ENCODE measurements around the gene CLPSL2. TPM values are rescaled to one million over a fixed set of nuclear protein-coding genes. Genes with fewer than 3 reads are reported as not detected.

CLPSL2 gene
- total and polyA plus RNA-seq, 11 donors, result not detected

DNA sequence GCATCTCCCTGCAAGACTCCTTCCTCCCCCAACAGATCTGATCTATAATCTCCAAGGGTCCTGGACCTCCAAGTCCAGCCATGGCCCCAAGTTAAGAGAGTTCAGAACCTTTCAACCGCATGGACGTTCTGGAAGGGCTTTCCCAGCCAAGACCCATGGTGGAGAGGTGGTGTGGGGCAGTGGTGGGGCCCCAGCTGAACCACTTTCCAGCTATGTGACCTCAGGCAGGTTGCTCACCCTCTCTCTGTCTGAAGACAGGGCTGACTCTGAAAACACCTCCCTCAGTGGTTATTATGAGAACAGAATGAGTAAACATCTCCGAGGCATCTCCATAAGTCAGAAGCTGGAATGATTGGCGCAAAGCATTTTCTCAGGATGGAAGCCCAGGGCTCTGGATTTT, 19.8 kb downstream of the CLPSL2 start:
- TF ChIP-seq, protein P1, sequence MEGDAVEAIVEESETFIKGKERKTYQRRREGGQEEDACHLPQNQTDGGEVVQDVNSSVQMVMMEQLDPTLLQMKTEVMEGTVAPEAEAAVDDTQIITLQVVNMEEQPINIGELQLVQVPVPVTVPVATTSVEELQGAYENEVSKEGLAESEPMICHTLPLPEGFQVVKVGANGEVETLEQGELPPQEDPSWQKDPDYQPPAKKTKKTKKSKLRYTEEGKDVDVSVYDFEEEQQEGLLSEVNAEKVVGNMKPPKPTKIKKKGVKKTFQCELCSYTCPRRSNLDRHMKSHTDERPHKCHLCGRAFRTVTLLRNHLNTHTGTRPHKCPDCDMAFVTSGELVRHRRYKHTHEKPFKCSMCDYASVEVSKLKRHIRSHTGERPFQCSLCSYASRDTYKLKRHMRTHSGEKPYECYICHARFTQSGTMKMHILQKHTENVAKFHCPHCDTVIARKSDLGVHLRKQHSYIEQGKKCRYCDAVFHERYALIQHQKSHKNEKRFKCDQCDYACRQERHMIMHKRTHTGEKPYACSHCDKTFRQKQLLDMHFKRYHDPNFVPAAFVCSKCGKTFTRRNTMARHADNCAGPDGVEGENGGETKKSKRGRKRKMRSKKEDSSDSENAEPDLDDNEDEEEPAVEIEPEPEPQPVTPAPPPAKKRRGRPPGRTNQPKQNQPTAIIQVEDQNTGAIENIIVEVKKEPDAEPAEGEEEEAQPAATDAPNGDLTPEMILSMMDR (IDR thresholded peaks at IDR 0.05), result no peak
- TF ChIP-seq POLR2A (IDR thresholded peaks at IDR 0.05), result no peak

GRCh38 chr6:35797837-35798526, 21.6 kb downstream of the CLPSL2 start:
- Histone ChIP-seq H3K27ac (no peak overlapping the region), H3K4me1 (no peaks in the 10 kb centered on the region), H3K36me3 (no peaks in the 10 kb centered on the region), H3K4me3 (no peak overlapping the region), H3K9me3 (no peaks in the 10 kb centered on the region), H3K27me3 (peaks cover 0 to 21% (median 0%) of the 10 kb centered on the region in 9 donors)
- intact Hi-C loops (cut with DNase I), result loop anchor here in 2 of 10 donors (1.0 kb wide), 1 partner anchor 11 kb away; no protein-coding TSS in a partner anchor
- ATAC-seq (peak in 1 of 4 donors; percentile 31), DNase-seq (no peak)
- no peak for TF ChIP-seq POLR2A (IDR thresholded peaks at IDR 0.05)
- TF ChIP-seq, protein P1 (IDR thresholded peaks at IDR 0.05), result no peak
- 74 to 84% (median 78%) methylated on average over 8 of the region's 8 CpGs for WGBS, 4 donors

More for the DNA sequence above, 19.8 kb downstream of the CLPSL2 start:
- Histone ChIP-seq H3K27me3 (peaks cover 0 to 27% (median 0%) of the 10 kb centered on the region in 9 donors), H3K9me3 (no peaks in the 10 kb centered on the region), H3K36me3 (no peaks in the 10 kb centered on the region), H3K4me1 (no peaks in the 10 kb centered on the region), H3K27ac (no peak overlapping the region), H3K4me3 (no peak overlapping the region)
- WGBS, 4 donors, result 72 to 91% (median 81%) methylated on average over 4 of the region's 4 CpGs
- intact Hi-C loops (cut with DNase I), result no loop called here
- no peak for DNase-seq
- no peak for ATAC-seq

DNA sequence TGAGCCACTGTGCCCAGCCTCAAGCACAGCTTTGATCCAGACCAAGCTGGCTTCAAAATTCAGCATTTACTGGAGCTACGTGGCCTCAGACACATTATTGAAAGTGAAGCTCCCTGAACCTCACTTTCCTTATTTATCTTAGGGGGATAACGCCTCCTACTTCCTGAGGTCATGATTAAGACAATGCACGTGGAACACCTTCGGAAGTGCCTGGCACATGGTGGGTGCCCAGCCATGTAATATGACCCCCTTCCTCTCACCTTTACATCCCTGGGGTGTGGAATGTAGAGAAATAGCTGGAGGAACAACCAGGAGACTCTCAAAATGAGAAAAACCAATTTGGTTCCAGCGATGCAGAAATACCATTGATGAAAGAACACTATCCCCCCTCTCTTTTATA, 22.3 kb downstream of the CLPSL2 start:
- ATAC-seq, result no peak

GRCh38 chr6:35801148-35801547, 24.8 kb downstream of the CLPSL2 start:
- intact Hi-C loops (cut with DNase I), result no loop called here
- Histone ChIP-seq H3K4me3 (no peak overlapping the region), H3K27me3 (peaks cover 0 to 30% (median 0%) of the 10 kb centered on the region in 9 donors), H3K36me3 (no peaks in the 10 kb centered on the region), H3K27ac (no peak overlapping the region), H3K9me3 (no peaks in the 10 kb centered on the region), H3K4me1 (peaks cover 0 to 8% (median 0%) of the 10 kb centered on the region in 12 donors)
- DNase-seq (no peak), ATAC-seq (no peak)
- no peak for TF ChIP-seq POLR2A (IDR thresholded peaks at IDR 0.05)
- TF ChIP-seq, protein P1 (IDR thresholded peaks at IDR 0.05), result no peak
- WGBS, 4 donors, result 56 to 68% (median 66%) methylated on average over 3 of the region's 3 CpGs

More for the DNA sequence above, 22.3 kb downstream of the CLPSL2 start:
- TF ChIP-seq, protein P1 (IDR thresholded peaks at IDR 0.05), result no peak
- no peak for TF ChIP-seq POLR2A (IDR thresholded peaks at IDR 0.05)
- no peaks in the 10 kb centered on the region for H3K4me1 ChIP-seq
- peaks cover 0 to 21% (median 0%) of the 10 kb centered on the region in 9 donors for H3K27me3 ChIP-seq
- H3K36me3 ChIP-seq, result no peaks in the 10 kb centered on the region
- no peaks in the 10 kb centered on the region for H3K9me3 ChIP-seq
- intact Hi-C loops (cut with DNase I), result loop anchor here in 1 of 10 donors (1.0 kb wide), 1 partner anchor 11 kb away; no protein-coding TSS in a partner anchor
- WGBS, 4 donors, result 62 to 68% (median 64%) methylated on average over 5 of the region's 5 CpGs
- DNase-seq, result no peak
- no peak overlapping the region for H3K4me3 ChIP-seq
- H3K27ac ChIP-seq, result no peak overlapping the region

Measured in heart left ventricle (tissue), 16 donors.